ENCODE results near the gene TMEM131.

DNA sequence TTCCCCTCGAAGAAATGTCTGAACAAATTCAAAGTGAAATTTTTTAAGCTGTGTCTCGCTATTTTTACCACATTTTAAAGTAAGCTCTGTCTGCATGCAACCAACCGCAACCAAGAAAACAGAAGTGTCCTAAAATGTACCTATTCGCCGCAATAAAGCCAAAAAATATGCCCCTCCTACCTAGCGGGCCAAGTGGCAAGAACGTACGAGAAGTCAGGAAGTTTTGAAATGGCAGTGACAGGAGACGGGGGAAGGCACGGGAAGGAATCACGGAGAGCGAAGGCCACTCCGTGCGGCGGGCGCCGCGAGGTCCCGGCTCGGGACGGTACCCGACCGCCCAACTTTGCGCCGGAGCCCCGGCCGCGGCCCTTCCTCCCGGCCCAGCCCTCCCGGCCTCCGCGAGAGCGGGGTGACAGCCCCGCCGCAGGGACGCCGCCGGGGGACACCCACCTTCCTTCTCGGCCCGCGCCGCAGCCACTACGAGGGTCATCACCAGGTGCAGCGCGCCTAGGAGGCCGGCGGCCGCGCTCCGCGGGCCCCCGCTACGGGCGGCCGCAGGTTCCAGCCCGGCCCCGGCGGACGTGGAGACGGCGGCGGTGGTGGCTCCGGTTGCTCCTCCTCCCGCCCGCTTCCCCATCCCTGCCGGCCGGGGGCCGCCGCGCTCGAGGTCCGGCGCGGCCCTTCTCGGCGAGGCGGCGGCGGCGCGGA is 568 bp downstream of the TMEM131 start:
- TF ChIP-seq, protein P1, sequence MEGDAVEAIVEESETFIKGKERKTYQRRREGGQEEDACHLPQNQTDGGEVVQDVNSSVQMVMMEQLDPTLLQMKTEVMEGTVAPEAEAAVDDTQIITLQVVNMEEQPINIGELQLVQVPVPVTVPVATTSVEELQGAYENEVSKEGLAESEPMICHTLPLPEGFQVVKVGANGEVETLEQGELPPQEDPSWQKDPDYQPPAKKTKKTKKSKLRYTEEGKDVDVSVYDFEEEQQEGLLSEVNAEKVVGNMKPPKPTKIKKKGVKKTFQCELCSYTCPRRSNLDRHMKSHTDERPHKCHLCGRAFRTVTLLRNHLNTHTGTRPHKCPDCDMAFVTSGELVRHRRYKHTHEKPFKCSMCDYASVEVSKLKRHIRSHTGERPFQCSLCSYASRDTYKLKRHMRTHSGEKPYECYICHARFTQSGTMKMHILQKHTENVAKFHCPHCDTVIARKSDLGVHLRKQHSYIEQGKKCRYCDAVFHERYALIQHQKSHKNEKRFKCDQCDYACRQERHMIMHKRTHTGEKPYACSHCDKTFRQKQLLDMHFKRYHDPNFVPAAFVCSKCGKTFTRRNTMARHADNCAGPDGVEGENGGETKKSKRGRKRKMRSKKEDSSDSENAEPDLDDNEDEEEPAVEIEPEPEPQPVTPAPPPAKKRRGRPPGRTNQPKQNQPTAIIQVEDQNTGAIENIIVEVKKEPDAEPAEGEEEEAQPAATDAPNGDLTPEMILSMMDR (IDR thresholded peaks at IDR 0.05): no peak
- no peak for TF ChIP-seq POLR2AphosphoS5 (IDR thresholded peaks at IDR 0.05; ENCODE audit: insufficient read depth in 1 of 2, low read depth in 1 of 2)

Data from vagina (tissue), 2 donors.